ENCODE data around the gene FKBP4.
"Not testable (repeated sequence)": the region's sequence is repeated elsewhere in the genome, so short reads cannot be mapped to it uniquely, and the experiment has no call there.

Gene FKBP4, protein sequence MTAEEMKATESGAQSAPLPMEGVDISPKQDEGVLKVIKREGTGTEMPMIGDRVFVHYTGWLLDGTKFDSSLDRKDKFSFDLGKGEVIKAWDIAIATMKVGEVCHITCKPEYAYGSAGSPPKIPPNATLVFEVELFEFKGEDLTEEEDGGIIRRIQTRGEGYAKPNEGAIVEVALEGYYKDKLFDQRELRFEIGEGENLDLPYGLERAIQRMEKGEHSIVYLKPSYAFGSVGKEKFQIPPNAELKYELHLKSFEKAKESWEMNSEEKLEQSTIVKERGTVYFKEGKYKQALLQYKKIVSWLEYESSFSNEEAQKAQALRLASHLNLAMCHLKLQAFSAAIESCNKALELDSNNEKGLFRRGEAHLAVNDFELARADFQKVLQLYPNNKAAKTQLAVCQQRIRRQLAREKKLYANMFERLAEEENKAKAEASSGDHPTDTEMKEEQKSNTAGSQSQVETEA

DNA sequence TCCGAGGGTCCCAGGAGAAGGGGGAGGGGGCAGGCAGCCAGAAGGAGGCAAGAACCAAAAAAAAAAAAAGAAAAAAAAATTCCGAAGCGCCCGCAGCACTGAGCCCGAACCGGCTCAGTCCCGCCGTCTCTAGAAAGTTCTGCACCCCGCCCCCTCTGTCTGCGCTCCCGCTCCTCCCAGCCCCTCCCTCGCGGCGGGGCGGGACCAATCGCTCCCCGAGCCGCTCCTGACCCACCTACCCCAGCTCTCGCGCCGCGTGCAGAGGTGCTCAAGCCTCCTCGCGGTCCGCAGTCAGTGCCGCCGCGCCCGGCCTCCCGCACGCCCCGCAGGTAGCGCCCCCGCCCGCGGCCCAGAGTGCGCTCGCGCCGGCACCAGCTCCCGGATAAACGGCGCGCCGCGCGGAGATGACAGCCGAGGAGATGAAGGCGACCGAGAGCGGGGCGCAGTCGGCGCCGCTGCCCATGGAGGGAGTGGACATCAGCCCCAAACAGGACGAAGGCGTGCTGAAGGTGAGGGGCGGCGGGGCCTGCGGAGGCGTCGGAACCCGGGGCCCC lies at the start of gene FKBP4:
TSS of gene FKBP4 (plus strand) at position 235 of the 554 bp plus-strand sequence. CDS start at position 405, 170 bp downstream.
- peak; percentile 30 to 81 for DNase-seq

DNA sequence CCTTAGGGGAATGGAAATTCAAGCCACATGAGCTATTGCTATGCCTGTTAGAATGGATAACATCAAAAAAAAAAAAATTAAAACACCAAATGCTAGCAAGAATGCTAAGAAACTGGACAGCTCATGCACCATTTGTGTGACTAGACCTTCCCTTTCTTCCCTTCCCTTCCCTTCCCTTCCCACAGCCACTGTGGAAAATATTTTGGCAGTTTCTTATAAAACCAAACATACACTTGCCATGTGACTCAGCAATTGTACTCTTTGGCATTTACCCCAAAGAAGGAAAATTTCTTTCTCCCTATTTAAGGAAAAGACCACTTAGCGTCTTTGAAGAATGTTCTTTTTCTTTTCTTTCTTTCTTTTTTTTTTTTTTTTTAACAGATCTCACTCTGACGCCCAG lies 49.1 kb upstream of the FKBP4 start:
- no peak for DNase-seq

DNA sequence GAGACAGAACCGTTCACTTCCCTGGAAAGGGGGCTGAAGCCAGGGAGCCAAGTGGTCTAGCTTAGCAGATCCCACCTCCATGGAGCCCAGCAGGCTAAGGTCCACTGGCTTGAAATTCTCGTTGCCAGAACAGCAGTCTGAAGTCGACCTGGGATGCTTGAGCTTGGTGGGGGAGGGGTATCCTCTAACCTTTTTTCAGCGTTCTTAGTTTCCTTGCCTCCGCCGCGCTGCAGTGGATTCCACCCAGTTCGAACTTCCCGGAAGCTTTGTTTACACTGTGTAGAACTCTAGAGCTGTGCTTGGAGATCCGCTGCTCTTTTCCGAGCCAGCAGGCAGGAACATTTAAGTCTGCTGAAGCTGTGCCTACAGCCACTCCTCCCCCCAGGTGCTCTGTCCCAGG lies 45.2 kb upstream of the FKBP4 start:
- no peak for DNase-seq

DNA sequence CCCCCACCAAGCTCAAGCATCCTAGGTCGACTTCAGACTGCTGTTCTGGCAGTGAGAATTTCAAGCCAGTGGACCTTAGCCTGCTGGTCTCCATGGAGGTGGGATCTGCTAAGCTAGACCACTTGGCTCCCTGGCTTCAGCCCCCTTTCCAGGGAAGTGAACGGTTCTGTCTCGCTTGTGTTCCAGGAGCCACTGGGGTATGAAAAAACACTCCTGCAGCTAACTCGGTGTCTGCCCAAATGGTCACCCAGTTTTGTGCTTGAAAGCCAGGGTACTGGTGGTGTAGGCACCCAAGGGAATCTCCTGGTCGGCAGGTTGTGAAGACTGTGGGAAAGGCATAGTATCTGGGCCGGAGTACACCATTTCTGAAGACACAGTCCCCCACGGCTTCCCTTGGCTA lies 44.6 kb upstream of the FKBP4 start:
- no peak for DNase-seq

DNA sequence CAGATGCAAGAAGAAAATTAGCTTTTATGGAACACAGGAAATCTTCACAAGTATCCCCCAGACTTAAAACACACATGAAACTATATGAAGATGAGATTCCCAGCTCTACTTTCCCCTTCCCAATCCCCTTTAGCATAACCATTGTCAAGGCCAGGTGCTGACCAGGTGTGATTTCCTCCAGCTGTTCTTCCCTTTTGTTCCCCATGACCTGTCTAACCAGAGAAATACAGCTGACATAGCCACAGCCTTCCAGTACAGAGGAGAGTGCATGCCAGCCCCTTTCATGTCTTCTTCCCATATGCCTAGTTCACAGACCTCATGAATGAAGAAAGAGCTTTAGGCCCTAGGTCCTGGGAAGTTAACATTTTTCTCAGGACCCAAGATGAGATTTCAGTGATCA lies 43.5 kb upstream of the FKBP4 start:
- DNase-seq, result no peak

DNA sequence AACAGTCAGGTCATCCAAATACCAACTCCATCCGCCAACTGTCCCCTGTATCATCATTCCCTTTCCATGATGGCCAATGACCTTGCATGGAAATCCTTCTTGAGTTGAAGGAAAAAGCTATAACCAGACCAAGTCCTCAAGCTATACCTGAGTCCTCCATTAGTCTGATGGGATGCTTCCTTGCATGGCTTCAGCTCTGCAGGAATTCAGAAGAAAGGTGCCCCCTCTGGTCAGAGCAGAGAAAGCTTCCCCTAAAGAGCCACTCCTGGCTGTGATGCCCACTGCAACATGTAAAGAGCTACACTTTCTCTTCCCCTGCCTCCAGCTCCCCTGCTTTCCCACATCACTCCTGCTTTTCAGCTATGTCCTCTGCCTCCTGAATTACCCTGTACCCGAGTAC lies 43.1 kb upstream of the FKBP4 start:
- no peak for DNase-seq

DNA sequence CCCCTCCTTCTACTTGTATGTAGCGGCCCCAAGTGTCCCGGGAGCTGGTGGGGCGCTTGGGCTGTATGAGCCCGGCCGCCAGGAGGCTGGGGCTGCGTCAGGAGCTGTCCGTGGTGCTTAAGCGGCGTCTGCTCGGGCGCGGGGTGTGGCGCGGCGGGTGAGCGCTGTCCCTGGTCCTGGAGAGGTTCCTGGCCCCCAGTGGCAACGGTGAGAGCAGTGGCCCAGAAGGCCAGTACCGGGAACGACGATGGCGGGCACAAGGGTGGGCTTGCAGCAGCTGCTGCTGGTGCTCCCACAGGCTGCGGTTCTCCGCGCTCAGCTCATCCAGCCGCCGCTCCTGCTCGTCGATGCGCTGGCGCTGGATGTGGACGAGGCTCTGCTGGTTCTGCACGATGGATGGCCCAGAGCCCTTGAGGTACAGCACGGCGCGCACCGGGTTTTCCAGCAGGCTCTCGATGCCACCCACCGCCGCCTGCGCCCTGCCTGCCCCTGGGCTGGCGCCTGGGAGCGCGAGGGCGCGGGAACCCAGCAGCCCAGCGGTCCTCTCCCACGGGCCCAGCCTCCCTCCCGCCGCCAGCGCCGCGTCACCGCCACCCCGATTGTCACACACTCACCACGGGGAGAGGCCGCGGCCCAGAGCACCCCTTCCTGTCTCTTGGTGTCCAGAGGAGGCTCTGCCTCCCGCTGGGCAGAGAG lies 41.9 kb upstream of the FKBP4 start:
- DNase-seq, result no peak

DNA sequence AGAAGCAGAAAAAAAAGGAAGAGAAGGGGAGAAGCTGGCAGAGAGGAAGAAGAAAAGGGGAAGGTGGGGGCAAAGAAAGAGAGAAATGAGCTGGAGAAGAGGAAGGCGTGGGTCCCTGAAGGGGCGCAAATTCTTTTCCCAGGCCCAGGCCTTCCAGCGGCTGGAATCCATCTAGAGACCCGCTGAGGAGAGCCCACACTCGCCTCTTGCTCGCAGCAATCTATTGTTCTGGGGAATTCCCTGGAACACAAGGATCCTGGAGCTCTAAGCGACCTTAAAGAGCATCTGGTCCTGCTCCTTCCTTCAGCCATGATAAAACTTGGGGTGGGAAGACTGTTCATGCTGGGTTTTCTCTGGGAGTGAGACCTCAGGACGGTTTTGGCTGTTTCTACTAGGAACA lies 41.2 kb upstream of the FKBP4 start:
- no peak for DNase-seq

DNA sequence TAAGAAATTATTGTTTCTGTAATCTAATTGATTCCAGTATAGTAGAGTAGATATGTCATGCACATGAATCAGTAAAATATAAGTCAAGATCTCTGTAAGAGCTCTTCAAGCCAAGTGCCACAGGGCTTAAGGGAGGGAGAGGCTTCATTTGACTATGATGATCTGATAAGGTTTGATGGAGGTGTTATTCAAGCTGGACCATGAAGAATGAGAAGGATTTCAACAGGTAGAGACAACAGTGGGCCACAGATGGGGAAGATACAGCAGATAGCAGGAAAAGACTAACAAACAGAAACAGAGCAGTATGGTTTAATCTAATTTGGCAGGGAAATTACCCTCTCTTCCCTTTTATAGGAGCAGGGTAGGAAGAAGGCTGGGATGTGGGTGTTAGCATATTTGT lies 40.6 kb upstream of the FKBP4 start:
- DNase-seq, result no peak

DNA sequence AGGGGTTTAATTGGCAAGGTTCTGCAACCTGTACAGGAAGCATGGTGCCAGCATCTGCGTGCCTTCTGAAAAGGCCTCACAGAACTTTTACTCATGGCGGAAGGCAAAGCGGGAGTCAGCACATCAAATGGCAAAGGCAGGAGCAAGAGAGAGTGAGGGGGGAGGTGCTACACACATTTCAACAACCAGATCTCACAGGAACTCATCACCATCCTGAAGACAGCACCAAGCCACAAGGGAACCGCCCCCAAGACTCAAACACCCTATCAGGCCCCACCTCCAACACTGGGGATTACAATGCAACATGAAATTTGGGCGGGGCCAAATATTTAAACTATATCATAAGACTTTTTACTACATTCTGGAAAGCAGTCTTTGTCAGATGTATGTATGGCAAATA lies 38.0 kb upstream of the FKBP4 start:
- DNase-seq, result no peak

DNA sequence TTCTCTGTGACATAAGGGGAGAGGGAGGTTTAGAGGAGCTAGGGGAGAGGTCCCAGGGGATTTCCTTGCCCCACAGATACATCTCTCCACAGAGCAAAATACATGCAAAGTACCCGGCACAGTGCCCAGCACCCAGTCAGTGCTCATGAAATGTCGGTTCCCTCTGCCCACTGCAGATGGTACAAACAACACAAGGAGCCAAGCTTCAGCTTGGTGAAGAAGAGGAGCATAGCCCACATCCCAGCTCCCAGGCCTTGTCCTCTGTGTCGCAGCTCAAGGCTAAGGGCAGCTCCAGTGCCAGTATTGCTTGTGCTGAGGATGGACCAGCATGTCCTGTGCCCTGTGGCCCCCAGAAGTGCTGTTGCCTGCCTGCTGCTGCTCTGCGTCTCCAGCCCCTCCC lies 35.0 kb upstream of the FKBP4 start:
- no peak for DNase-seq

DNA sequence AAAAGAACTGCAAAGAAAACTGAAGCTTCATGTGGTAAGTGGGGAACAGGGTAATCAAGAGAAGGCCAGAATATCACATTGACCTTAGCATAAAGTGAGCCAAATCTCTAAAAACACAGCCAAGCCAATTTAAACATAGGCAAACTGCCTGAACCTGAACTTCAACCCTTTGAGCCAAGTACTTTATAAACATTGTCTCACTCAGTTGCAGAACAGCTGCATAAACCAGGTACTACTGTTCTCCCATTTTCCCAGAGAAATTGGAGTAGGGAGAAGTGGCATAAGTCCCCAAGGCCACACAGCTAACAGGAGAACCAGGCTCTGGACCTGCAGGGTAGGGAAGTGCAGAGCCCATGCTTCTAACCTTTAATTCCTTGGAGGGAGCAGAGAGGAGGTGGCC lies 30.4 kb upstream of the FKBP4 start:
- DNase-seq, result no peak

DNA sequence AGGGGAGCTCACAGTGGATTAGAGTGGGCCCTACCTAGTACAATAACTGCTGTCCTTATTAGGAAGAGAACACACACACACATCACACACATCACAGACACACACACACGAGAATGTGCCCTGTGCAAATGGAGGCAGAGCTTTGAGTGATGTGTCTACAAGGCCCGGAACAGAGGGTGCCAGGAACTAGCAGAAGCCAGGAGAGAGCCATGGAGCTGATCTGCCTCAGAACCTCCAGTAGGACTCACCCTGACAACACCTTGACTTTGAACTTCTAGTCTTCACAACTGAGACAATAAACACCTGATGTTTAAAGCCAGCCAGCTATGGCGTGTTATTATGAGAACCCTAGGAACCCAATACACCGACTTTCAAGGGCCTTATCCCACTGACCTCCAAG lies 29.7 kb upstream of the FKBP4 start:
- no peak for DNase-seq

DNA sequence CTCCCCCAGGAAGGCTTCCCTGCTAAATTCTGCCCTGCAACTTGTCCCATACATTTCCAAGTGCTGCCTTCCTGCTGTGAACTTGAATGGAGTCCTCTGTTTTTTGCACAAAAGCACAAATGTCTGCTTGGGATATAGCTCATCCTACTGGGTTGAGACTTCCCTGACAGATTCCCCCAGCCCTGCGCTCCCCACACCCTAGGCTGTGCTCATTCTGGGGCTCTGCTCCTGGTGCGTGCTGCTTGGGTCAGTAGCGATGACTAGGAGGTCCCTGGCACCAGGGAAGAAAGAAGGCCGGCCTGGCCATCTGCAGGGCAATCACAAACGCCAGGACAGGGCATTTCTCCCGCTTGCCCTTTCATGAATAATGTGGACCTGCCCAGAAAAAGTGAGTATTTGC lies 29.2 kb upstream of the FKBP4 start:
- DNase-seq, result no peak

DNA sequence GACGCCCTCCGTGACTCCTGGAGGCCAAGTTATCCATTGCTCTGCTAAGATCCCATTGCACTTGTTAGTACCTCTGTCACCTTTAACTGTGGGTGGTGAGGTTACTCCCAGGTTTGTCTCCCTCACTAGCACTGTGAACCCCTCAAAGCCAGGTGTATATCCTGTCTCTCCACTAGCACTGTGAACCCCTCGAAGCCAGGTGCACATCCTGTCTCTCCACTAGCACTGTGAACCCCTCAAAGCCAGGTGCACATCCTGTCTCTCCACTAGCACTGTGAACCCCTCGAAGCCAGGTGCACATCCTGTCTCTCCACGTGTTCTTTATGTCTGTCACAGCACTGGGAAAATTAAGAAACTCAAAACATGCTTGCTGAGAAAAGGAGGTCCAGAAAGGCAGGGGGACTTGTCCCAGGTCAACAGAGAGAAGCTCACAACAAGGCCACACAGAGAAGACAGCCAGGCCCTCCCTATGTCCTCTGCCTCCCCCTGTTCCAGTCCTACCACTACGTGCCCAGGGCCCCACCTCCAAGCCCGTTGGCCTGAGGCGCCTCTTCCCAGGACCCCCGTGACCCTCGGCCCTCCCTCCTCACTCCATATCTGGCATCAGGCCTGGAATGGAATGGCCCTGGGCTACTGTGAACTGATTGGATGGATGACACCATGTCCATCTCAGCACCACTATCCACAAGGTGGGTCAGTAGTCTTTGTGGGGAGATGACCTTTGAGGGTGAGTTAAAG lies 26.4 kb upstream of the FKBP4 start:
- DNase-seq, result no peak

DNA sequence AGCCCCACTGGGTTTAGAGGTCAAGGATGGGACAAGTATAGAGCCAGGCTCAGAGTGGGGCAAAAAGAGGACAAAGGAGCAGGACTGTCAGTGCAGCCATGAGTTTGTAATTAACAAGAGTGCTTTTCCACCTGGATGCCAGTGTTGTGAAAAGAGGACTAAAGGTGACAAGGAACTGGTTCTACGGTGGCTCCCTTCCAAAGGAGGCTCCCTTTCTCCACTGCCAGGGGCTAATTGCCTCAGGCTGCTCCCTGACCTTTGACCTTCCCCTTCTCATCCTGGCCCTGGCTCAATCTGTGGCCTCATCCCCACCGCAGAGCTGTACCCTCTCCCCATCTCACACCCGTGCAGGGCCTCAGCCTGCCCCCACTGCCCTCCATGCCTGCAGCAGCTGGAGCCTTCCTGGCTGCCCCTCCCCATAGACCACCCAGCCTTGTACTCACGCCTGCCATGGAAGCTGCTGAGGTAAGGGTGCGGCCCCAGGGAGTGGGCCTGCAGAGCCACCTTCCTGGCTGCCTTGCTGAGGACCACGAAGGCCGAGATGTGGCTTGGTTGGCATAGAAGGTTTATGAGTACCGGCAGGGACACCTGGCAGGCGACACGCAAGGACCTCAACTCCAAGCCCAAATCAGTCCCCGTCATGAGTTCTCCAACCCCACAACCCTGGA lies 24.8 kb upstream of the FKBP4 start:
- DNase-seq, result no peak

DNA sequence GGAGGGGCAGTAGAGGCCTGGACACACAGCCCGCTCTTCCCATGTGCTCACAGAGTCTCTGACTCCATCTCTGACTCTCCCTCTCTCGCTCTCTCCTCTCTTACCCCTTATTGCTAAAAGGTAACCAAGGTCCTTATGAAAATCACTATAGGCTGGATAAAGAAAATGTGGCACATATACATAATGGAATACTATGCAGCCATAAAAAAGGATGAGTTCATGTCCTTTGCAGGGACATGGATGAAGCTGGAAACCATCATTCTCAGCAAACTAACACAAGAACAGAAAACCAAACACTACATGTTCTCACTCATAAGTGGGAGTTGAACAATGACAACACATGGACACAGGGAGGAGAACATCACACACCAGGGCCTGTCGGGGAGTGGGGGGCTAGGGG lies 24.2 kb upstream of the FKBP4 start:
- not testable (repeated sequence) for DNase-seq

DNA sequence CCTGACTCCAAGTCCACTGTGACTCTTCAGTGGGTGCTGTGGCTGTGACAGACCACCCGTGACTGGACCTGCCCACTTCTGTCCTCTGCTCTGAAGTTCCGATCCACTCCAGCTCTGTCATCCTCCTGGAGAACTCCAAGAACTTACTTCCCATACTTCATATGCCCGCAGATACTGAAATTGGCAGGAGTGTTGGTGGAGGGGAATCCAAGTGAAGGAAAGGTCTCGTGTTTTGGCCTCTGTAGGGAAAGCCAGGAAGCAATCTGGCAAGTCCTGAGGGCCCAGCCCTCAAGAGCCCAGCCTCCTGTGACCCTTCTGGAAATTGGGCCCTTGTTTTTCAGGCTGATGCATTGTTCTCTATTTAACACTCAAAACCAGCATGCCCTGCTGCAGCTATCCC lies 22.4 kb upstream of the FKBP4 start:
- DNase-seq, result no peak

DNA sequence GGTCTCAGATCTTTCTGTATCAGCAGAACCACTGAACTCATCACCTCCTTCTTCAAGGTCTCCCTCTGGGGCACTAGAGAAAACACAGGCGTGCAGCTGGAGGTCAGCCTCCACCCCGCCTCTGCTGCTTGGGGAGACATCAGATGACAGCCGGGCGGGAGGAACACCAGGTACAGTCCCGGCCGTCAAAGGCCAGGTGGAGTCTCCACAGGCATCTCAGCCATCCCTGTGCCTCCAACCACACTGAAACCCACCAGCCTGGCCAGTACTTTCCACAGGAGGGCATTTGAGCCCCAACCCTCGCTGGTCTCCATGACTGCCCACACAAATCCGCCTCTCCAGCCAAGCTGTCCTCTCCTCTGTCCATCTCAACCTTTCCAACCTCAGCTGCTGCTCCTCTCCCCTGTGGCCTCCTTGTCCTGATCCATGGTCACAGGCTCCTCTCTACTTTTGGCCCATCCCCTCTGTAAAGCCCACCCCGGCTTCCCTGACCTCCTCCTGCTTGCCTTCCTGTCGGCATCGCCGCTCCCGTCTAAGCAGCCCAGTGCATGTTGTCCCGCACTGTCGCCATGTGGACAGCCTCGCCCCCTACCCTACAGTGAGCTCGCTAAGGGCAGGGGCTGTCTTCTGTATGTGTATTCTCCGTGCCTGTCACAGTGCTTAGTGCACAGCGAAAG lies 21.4 kb upstream of the FKBP4 start:
- DNase-seq, result no peak

DNA sequence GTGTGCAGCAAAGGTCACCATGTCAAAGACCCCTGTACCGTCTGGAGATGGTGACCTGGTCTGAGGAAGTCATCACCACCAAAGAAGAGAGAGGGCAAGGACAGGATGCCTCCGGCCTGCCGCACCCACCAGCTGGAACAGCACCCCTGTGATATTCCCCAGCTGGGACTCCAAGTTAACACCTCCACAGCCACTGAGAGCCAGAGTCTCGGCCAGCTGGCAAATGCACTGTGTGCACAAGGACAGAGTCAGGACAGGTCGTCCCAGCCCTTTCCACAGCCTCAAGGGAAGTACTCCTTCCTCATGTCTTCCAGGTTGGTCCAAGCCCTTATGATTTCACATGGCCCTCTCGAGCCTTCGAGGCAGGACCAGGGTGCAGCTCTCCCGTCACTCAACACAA lies 19.3 kb upstream of the FKBP4 start:
- DNase-seq, result no peak

DNA sequence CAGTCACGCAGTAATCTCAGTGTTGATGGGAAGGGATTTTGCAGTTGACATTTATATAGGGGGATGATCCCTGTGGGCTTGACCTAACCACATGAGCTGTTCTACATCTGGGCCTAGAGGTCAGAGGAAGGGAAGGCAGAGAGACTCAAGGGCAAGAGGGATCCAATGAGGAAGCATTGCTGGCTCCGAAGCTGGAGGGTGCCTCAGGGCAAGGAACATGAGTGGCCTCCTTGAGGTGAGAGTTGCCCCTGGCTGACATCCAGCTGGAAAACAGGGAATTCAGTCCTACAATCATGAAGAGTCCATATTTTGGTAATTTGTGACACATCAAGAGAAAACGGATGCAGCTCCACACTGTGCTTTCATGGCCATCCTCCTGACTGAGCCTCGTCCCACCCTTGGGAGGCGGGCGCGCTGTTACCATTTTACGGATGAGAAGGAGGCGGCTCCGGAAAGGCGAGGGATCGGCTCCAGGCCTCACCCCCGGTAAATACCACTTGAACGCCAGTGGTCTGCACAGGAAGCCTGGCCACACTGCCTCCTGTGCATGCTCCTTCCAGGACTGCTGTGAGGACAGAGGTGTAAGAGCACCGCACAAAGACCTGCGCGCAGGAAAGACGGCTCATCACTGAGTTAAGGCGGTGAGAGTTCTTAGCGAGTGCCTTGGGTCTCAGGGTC lies 18.5 kb upstream of the FKBP4 start:
- no peak for DNase-seq

DNA sequence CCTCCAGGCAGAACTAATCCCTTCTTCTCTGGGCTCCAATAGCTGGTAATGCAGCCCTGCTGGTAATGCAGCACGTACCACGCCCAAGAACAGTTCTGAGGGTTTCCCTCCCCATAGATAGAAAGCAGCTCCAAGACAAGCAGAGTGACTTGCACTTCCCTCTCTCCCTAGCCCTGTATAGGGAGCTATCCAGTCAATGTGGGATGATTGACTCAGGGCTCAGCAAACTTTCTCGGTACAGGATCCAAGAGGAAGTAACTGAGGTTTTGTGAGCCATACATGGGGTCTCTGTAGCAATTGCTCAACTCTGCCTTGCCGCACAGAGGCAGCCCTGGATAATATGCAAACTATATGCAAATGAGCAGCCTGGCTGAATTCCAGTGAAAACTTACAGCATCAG lies 15.5 kb upstream of the FKBP4 start:
- DNase-seq, result no peak

Data from NCI-H446 (cell line).